CD4-positive, alpha-beta T cell treated with Interleukin-12 subunit alpha and Interleukin-12 subunit beta, for 1 hour (primary cell): ENCODE results near the gene TTC9B.

Experiments used
- DNase-seq: peaks from one replicate; pipeline ENCODE4 v3.0.0-alpha.2; 2020

Gene TTC9B

DNA sequence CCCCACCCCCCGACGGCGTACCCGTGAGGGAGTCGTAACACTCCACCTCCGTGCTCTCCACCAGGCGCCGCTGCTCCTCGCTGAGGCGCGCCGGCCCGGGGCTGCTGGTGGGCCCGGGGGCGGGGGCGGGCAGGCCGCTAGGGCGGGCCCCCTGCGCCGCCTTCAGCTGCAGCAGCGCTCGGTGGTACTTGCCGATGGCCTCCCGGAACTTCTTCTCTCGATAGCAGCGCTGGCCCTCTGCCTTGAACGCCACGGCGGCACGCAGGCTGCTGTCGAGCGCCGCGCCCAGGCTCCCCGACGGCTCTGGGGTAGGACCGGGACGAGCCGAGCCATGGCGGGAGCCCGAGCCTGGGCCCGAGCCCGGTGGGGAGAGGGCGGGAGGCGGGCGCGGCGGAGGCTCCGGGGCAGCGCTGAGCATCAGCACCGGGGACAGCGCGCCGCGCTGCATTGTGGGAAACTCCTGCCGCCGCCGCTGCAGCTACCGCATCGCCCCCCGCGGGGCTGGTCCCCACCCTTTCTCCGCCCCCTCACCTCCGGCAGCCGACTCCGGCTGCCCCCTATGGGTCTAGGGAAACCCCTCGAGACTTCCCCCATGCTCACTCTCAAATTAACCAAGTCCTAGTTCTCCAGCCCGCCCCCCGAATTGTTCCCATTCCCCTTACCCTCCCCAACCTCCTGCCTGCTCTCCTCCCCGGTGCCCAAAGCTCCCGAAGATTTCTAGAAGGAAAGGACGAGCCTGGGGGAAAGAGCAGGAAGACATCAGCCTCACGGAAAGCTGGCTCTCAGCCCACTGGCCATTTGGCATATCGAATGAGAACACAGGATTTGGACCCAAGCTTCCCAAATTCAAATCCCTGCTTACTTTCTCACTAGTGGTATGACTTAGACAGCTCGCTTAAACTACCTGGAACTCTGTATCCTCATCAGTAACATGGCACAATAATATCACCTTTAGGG, at the start of gene TTC9B:
Gene TTC9B (minus strand): TSS at position 451 of the 957 bp plus-strand sequence. CDS start 3 bp downstream, at position 448.
- peak; percentile 42 for DNase-seq

DNA sequence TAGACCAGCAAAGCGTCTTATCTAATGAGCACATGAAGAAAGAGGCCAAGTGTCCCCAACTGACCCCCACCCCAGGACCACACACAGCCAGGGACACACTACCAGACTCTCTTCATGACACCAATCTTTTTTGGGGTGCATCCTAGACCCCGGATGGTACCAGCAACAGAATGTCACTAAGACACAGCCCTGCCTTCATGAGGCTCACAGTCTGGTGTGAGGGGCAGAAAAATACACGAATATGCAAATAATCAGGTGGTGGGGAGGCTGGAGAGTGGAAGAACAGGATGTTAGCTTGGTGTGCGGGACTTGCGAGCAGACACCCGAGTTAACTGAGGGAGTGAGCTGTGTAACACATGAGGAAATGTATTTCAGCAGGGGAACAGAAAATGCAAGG, 49.4 kb upstream of the TTC9B start:
- no peak for DNase-seq

DNA sequence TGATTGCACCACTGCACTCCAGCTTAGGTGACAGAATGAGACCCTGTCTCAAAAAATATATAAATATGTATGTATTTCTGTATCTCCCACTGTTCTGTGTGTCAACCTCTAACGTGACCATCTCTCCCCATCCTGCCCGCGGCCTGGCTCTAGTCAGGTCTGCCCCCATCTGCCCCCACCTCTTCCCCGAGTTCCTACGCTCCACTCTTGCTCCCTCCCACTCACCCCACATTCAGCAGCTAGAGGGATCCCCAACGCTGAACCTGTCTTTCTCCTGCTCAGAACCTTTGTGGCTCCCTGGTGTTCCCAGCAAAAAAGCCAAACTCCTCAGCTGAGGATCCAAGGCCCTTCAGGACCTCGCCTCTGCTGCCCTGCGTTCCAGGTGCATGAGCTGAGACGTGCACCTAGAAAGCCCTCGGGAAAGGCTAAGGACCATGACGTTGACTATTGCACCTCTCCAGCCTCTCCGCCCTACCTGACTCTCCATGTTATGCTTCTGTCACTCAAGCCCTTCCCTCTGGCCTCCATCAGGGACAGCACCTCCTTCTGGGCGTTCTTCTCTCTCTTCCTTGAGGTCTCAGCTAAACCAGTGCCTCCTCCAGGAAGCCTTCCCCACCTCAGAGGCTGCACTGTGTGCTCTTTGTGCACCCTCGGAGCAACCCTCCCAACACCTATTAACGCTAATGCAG, 48.9 kb upstream of the TTC9B start:
- no peak for DNase-seq

DNA sequence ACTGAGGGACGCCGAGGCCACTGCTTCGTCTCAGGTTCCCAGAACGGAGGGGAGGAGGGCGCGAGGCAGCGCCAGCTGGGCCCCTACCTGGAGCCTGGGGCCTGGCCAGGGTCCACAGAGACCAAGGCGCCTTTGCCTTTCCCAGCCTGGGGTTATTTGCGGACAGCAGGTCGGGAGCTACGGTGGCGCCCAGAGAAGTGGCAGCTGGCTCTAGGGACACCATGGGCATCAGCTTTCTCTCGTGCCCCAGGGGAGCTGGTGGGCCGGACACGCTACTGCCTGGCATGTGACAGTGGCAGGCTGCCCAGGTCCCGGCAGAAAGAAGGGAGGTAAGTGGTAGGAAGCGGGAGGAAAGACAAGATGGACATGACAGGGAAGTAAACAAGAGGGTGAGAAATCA, 47.9 kb upstream of the TTC9B start:
- no peak for DNase-seq

DNA sequence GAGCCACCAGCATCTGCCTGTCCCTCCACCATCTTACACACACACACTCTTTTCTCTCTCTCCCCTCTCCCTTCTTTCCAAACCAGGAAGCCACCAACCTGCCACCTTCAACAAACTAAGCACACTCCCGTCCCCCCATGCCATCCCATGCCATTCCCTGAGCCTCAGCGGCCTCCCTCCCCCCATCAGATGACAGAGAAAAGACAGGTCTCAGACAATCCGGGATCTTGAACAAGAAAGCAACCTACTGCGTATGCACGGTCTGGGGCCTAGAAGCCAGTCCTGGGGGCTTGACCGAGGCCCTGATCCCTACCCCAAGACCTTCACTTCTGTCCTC, 47.5 kb upstream of the TTC9B start:
- DNase-seq, result no peak

DNA sequence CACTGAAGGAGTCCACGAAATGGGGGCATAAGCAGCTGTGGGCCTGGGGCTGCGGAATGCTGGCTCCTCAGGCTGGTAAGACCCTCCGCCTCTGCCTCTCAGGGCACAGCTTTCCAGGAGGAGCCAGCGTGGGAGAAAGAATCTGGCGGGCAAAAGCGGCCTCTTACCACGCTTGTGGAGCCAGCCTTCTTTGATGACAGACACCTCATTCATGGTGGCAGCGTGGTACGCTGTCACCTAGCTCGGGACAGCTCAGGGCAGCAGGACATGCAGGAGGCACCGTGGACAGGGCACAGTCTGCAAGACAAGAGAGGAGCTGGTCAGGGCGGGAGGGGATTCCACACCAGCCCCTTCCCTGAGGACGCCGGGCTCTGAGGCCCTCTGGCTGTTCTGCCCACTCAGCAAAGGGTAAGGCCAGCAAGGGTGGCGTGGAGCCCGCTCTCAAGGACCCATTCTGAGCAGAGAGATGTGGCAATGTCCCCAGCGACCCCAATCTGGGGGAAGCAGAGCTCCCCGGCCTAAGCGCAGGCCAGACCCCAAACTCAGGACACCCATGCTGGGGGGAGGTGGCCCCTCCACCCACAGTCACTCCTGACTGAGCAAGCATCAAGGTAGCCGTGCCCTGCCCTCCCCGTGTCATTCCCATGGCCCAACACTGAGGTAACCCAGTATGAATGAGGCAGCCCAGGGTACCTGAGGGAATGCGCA, 47.0 kb upstream of the TTC9B start:
- no peak for DNase-seq

DNA sequence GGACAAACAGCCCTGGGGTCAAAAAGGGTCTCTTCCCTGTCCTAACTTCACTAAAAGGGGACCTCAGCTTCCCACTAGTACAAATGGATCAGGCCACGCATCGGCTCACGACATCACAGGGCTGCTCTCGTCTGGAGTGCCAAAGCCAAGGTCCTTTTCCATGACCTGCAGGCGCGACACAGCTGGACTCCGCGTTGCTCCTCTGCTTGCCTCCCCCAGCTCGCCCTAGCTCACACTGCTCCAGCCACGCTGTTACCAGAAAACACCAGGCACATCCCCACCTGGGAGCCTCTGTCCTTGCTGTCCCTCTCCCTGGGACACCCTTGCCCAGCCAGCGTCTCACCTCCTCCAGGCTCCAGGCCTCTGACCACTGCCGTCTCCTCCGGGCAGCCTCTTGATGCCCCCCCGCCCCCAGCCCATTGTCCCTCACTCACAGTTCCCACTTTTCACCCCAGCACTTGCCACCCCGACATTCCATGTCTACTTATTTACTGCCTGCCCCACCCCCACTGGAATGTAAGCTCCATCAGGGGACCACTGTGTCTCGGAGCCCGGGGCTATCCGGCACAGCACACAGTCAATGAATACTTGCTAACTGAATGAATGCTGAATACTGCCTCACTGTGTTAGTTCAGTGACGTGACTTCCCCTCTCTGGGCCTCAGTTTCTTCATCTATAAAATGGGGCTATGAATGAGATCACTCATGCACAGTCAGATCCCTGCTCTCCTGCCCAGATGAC, 46.3 kb upstream of the TTC9B start:
- DNase-seq, result no peak

DNA sequence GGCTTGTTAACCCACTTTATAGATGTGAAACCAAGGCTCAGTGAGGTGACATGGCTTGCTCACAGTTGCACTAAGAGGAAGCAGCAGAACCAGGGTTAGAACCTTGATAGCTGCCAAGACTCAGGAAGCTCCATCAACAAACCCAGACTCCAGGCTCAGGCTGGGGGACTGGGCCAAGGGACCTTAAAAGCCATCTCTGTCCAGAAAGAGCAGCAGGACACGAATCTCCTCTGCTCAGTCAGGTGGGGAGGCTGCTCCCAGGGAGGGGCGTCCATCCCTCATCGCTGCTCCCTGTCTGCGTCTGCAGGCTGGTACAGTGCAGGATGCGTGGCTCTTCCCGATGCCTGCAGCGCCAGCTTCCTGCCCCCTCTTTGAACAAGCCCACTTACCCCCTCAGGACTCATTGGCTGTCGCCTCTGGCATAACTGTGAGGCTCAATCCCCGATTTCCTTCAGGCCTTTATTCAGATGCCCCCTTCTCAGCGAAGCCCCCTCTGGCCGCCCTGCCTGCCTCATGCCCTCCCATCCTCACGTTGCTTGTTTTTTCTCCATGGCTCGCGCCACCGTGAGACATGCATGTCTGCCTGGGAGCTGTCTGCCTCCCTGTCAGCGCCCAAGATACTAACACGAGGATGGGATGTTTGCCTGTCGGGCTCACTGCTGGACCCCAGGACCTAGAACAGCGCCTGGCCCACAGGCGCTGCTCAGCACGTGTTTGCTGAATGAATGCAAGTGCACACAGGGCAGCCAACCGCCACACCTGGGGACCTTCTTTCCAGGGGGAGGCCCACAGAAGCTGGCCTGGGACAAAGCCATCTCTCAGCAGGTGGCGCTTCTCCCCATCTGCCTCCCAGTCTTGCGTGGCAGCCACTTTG, 45.5 kb upstream of the TTC9B start:
- no peak for DNase-seq

DNA sequence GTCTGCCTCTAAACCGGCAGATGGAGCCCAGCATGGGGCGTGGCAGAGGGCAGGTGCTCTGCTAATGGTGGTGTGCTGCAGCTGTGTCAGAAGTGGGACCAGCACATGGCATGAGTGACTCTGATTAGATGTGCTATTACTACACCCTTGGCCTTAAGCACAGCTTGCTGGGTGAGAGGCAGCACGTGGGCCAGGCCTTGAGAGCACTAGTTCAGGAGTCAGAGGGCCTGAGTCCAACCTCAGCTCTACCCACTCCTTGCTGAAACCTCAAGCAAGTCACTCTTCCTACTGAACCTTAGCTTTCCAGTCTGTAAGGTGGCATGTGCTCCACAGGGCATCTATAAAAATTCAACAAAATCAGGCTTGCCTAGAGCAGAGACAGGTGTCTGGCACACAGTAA, 44.2 kb upstream of the TTC9B start:
- DNase-seq, result no peak

DNA sequence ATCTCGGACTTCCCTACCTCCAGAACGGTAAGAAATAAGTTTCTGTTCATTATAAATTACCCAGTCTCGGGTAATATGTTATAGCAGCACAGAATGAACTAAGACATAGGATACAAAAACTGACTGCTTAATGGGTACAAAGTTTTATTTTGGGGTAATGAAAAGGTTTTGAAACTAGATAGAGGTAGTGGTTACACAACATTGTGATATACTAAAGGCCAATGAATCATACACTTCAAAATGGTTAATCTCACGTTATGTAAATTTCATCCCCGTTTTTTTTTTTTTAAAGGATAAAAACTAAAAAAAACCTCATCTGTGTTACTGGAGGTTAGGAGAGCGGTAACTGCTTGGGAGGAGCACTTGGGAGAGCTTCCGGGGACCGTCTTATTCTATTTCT, 43.4 kb upstream of the TTC9B start:
- DNase-seq, result no peak

DNA sequence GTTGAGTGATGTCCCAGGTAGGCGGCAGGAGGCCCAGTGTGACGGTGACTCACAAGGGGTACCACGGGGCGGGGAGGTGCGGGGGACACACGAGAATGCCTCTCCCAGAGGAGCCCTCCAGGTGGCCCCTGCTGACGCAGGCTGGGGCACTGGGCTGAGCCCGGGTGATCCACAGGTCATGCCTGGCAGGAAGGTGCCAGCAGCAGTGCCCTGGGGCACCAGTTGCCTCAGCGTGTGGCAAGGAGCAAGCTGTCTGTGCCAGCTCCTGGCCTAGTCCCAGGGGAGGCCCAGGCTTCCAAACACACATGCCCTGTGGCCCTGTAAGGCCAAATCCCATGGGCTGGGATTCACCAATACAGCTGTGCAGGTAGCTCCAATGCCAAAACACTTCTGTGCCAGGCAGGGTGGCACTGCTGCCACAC, 38.9 kb upstream of the TTC9B start:
- DNase-seq, result no peak

DNA sequence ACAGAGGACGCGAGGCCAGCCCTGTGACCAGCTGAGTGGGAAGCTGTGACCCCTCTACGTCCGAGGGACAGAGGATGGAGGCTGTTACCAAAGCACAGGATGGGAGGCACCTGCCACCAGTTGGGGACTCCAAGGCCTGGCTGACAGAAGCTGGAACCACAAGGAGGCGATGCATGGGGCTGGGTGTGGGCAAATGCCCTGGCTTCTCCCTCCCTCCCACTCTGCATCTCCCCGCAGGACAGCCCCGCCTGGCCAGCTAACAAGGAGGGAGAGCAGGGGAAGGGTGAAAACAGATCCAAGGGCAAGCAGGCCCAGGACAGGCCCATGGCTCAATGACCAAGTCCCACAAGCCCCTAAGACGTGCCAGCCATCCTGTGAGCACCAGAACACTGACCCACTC, 38.3 kb upstream of the TTC9B start:
- no peak for DNase-seq

DNA sequence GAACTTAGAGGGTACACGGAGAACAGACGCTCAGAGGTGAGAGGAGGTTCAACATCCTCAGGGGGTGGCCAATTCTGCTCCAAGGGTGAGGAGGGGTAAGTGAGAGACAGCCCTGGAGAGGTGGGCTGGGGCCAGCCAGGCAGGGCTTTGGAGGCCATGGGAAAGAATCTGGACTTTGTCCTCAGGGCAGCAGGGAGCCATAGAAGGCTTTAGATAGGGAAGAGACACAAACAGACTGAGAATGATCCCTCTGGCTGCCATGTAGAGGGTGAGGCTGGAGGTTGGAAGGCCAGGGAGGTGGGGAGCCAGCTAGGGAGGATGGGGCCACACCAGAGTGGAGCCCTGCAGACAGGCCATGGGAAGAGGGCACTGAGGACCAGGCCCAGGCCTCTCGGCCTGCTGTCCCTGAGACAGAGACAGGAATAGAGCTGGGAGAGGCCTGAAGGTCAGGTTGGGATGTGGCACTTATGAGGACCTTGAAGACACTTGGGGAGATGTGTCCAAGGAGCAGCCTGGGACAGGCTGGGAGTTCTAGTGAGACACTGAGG, 37.5 kb upstream of the TTC9B start:
- DNase-seq, result no peak

DNA sequence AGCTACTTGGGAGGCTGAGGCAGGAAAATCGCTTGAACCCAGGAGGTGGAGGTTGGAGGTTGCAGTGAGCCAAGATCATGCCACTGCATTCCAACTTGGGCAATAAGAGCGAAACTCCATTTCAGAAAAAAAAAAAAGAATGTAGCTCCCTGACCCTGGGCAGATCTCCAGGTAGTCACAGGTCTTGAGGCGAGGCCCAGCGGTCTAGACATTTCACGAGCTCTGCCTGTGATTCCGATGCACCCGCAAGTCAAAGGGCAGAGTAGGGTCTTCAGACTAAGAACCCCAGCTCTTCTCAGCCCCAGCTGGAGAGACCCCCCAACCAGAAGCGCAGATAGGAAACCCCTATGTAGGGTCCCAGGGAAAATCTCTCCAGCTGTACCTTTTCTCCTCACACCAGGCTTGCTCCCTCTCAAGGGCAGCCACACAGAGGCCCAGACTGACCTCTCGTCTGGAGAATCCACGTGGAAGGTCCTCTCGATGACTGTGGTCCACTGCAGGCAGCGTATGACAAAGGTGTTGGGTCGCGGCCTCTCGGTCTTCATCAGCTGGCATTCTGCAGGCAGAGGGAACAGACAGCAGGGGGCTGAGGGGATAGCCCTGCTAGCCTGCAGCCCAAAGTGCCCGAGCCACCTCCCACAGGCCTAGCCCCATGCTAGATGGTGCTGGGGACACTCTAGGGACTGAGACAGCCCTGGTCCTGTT, 36.7 kb upstream of the TTC9B start:
- DNase-seq, result no peak

DNA sequence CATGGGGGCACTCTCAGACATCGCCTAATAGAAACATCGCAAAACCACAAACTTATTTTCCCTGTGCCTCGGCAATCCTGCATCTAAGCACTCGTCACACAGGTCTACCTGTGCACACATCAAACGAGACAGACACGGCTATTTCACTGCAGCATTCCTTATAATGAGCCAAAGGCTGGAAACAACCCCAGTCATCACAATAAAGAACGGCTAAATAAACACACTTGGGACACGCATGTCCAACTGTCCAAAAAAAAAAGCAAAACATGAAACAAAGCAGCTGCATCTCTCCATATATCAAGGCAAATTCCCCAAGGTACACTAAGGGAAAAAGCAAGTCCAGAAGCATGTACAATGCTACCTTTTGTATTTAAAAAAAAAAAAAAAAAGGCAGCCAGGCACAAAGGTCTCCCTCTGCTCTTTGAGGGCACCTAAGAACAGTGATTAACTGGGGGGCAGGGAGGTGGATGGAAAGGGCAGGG, 35.5 kb upstream of the TTC9B start:
- no peak for DNase-seq

DNA sequence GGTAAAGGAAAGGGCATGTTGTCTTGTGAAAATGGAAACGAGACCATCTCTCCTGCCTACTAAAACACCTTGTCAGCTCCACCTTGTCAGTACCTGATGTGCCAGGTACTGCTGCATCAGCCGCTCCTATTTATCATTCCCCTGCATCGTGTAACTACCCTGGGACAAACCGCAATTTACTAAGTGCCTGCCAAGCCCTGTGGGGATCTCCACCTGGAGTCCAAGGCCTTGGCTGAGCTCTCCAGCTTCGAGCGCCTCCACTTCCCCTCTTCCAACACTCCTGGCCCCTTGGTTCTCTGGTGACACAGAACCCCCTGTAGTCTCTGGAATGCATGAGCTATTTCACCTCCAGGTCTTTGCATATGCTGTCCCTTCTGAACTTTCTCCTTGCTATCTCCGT, 34.2 kb upstream of the TTC9B start:
- no peak for DNase-seq

DNA sequence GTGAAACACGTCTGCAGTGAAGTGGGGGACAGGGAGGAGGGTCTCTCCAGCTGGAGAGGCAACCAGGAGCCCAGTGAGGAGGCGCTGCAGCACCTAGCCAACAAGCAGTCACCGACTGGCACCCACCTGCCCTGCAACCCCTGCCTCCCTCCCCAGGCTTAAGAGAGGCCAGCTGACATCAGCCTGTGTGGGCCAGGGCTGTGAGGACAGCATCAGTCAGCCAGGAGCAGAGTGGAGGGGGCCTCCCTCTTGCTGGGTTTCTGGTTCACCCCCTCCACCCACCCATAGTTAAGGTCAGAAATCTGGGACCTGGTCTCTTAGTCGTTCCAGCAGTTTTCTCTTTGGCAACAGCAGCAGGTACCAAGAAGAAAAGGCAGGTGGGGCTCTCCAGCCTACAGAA, 33.8 kb upstream of the TTC9B start:
- DNase-seq, result no peak

DNA sequence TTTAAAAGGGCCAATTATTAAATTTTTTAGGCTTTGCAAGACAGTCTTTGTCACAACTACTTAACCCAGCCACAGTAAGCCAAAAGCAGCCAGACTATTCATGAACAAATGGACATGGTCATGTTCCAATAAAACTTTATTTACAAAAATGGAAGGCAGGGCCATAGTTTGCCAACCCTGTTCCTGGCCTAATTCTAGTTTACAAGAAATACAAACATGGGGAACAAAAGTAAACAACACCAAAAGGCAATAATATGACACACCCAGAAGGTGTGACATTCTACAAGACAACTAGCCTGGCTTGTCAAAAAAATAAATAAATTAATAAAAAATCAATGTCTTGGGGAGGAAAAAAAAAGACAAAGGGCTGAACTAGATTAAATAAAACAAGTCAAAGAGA, 33.1 kb upstream of the TTC9B start:
- no peak for DNase-seq

DNA sequence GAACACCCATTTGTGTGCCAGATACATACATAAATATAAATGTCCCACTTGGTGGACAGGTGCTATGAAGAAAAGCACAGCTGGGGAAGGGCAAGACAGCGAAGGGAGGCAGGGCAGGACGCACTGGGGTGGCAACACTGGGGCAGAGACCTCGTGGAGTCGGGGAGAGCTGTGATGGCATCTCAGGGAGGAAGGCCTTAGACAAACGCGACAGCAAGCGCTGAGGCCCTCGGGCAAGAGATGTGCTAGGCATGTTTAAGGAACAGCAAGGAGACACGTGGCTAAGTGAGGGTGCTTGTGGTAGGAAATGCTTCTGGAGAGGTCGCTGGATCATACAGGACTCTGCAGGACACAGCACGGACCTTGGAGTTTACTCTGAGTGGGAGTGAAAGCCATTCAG, 31.6 kb upstream of the TTC9B start:
- no peak for DNase-seq

DNA sequence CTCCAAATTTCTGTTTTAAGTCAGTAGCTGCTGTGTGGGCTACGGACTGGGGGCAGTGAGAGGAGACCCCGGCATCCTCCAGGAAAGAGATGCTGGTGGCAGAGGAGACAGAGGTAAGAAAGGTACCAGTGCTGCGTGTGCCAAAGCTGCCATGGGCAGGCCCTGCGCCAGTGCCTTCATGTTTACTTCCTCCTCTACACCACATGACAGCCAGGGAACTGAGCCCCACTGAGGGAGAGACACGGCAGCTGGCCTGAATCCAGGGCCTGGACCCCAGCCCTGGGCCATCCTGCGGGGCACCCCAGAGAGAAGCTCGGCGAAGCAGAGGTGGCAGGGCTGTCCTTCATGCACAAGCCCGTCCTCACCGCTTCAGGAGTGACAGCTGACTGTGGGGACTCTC, 31.0 kb upstream of the TTC9B start:
- no peak for DNase-seq

DNA sequence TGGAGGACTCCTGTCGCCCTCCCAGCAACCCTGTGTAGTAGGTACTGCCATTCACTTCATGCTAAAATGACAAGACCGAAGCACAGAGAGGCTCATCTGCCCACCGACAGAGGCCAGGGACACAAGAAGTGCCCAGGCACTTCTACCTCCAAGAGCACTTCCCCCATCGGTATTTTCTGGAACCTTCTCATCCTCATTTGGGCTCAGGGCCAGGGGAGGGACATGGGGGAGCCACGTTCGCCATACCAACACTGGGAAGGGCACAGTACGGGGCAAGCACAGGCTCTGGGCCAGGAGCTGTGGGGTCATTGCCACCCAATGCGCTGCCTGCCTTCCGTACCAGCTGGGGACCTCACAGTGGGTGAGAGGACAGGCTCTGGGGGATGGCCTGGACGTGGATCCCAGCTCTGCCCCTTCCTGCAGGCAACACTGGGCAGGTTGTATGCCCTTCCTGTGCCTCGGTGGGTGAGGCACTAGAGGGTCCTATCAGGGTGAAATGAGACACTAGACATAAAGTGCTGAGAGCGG, 29.6 kb upstream of the TTC9B start:
- DNase-seq, result no peak
